Measurements from ENCODE around the gene TXNRD2. TPM values are rescaled to one million over a fixed set of nuclear protein-coding genes. Genes with fewer than 3 reads are reported as not detected.
"Not testable (repeated sequence)": the region's sequence is repeated elsewhere in the genome, so short reads cannot be mapped to it uniquely, and the experiment has no call there.

The TXNRD2 gene
- total RNA-seq, 3 donors from 2014 or later (not counting 1 experiment from before 2014, with no cell fraction given): 23.5 to 37.3 (median 24.4) TPM

DNA sequence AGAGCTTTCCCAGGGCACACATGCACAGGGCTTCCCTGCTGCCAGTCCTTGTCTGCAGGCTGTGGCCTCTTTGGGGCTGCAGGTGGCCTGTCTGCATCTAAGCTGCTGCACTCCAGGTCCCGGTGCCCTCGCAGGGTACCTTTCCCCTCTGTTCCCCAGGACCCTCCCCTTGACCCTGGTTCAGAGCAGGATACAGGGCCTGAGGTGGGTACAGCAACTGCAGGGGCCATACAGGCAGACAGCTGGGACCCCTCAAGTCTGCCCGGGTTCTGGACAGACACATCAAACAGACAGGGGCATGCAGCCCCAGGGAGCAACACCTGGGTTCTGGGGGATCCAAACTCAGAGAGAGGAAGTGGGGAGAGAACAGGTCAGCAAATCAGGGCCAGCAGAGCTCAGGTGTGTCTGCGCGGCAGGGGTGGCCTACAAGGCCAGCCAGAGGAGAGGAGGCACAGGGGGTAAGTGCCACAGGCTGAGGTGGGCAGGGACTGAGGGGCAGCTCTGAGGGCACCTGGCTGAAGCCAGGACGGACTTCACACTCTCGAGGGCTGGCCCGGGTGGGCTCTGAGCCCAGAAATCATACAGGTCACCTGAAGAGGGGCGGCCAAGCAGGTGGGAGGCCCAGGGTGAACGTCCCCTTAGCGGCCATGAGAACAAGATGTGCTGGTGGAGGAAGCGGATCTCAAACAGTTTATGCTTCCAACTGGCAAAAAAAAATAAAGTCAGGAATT is 29.9 kb downstream of the TXNRD2 start:
- no peaks in the 10 kb centered on the region for H3K27me3 Mint-ChIP-seq (ENCODE audit: low read depth in 2 of 2)
- H3K9me3 ChIP-seq (ENCODE audit: control insufficient read depth, insufficient read depth, low read length): no peaks in the 10 kb centered on the region
- H3K4me1 ChIP-seq (ENCODE audit: control insufficient read depth, insufficient read depth, low read length): no peaks in the 10 kb centered on the region
- H3K4me3 Mint-ChIP-seq: no peak overlapping the region
- WGBS (ENCODE audit: insufficient coverage): 97% methylated on average over 12 of the region's 12 CpGs
- peaks cover 34% of the 10 kb centered on the region for H3K36me3 ChIP-seq (ENCODE audit: control insufficient read depth, insufficient read depth, low read length)
- no peak overlapping the region for H3K4me3 ChIP-seq (ENCODE audit: low read length)
- intact Hi-C loops (cut with micrococcal nuclease): no loop called here
- no peaks in the 10 kb centered on the region for H3K9me3 Mint-ChIP-seq
- H3K36me3 Mint-ChIP-seq: peaks cover 13% of the 10 kb centered on the region
- H3K4me1 Mint-ChIP-seq: peaks cover 6 to 8% of the 10 kb centered on the region in 2 donors
- no peak for ATAC-seq
- TF ChIP-seq, protein P1, sequence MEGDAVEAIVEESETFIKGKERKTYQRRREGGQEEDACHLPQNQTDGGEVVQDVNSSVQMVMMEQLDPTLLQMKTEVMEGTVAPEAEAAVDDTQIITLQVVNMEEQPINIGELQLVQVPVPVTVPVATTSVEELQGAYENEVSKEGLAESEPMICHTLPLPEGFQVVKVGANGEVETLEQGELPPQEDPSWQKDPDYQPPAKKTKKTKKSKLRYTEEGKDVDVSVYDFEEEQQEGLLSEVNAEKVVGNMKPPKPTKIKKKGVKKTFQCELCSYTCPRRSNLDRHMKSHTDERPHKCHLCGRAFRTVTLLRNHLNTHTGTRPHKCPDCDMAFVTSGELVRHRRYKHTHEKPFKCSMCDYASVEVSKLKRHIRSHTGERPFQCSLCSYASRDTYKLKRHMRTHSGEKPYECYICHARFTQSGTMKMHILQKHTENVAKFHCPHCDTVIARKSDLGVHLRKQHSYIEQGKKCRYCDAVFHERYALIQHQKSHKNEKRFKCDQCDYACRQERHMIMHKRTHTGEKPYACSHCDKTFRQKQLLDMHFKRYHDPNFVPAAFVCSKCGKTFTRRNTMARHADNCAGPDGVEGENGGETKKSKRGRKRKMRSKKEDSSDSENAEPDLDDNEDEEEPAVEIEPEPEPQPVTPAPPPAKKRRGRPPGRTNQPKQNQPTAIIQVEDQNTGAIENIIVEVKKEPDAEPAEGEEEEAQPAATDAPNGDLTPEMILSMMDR (IDR thresholded peaks at IDR 0.05): no peak
- H3K27ac Mint-ChIP-seq: no peak overlapping the region
- no peak for DNase-seq
- H3K27ac ChIP-seq (ENCODE audit: low read length): no peak overlapping the region
- no peaks in the 10 kb centered on the region for H3K27me3 ChIP-seq (ENCODE audit: control insufficient read depth, insufficient read depth, low read length)

DNA sequence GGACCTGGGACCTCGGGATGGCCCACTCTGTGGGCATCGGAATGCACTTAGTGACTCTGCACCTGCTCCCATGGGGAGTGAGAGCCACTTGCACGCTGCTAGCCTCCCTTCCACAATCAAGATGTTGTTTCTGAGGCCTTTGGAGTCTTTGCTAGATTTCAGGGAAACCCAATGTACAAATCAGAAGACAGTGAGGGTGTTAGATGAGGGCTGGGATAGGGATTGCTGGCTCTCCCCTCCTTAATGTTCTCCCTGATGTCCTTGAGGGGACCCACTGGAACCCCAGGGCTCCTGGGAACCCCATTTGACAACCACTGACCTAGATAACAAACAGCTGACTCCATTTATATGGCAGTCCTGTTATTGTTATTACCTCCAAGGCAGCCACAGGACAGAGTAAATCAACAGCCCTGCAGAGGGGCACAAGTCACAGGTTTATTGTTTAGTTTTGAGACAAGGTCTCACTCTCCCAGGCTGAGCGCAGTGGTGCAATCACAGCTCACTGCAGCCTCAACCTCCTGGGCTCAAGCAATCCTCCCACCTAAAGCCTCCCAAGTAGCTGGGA is 31.4 kb downstream of the TXNRD2 start:
- no peaks in the 10 kb centered on the region for H3K9me3 Mint-ChIP-seq
- H3K9me3 ChIP-seq (ENCODE audit: control insufficient read depth, insufficient read depth, low read length): no peaks in the 10 kb centered on the region
- H3K4me3 ChIP-seq (ENCODE audit: low read length): no peak overlapping the region
- H3K4me3 Mint-ChIP-seq: no peak overlapping the region
- peaks cover 28% of the 10 kb centered on the region for H3K36me3 ChIP-seq (ENCODE audit: control insufficient read depth, insufficient read depth, low read length)
- H3K4me1 ChIP-seq (ENCODE audit: control insufficient read depth, insufficient read depth, low read length): no peaks in the 10 kb centered on the region
- intact Hi-C loops (cut with micrococcal nuclease): loop anchor here (1.0 kb wide), 1 partner anchor 180 kb away; no protein-coding TSS in a partner anchor
- ATAC-seq (no peak), DNase-seq (no peak)
- no peaks in the 10 kb centered on the region for H3K27me3 Mint-ChIP-seq (ENCODE audit: low read depth in 2 of 2)
- H3K27me3 ChIP-seq (ENCODE audit: control insufficient read depth, insufficient read depth, low read length): no peaks in the 10 kb centered on the region
- H3K4me1 Mint-ChIP-seq: peaks cover 6 to 8% of the 10 kb centered on the region in 2 donors
- TF ChIP-seq, protein P1 (IDR thresholded peaks at IDR 0.05): peak; percentile 22
- peak overlapping the region; percentile 61 to 83 for H3K27ac Mint-ChIP-seq
- peaks cover 13% of the 10 kb centered on the region for H3K36me3 Mint-ChIP-seq
- no peak overlapping the region for H3K27ac ChIP-seq (ENCODE audit: low read length)
- 44% methylated on average over 4 of the region's 4 CpGs for WGBS (ENCODE audit: insufficient coverage)

DNA sequence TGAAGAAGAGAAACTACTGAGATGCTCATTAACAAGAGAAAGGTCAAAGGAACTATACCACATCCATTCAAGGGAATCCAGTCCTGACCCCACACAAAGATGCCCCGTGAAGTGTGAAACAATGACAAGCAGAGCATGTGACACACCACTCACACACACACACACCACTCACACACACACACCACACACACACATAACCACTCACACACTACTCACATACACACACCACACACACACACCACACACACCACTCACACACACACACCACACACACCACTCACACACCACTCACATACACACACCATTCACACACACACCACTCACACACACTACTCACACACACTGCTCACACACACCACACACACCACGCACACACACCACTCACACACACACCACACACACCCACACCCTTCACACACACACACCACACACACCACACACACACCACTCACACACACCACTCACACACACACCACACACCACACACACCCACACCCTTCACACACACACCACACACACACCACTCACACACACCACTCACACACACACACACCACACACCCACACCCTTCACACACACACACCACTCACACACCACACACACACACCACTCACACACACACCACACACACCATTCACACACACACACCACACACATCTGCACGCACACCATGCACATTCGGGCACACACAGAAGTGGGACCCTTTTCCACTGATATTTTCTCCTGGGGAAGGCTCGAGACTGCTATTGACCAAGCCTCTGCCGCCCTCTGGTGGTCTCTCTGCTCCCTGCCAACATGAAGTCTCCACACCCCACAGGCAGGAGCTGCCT is 32.1 kb downstream of the TXNRD2 start:
- Histone ChIP-seq H3K27me3 (ENCODE audit: control insufficient read depth, insufficient read depth, low read length) (no peaks in the 10 kb centered on the region), H3K9me3 (ENCODE audit: control insufficient read depth, insufficient read depth, low read length) (no peaks in the 10 kb centered on the region), H3K4me1 (ENCODE audit: control insufficient read depth, insufficient read depth, low read length) (no peaks in the 10 kb centered on the region), H3K27ac (ENCODE audit: low read length) (no peak overlapping the region), H3K4me3 (ENCODE audit: low read length) (no peak overlapping the region), H3K36me3 (ENCODE audit: control insufficient read depth, insufficient read depth, low read length) (peaks cover 22% of the 10 kb centered on the region)
- Mint-ChIP-seq H3K27ac (peak overlapping the region; percentile 61 to 83), H3K9me3 (no peaks in the 10 kb centered on the region), H3K4me1 (peaks cover 6 to 8% of the 10 kb centered on the region in 2 donors), H3K27me3 (ENCODE audit: low read depth in 2 of 2) (no peaks in the 10 kb centered on the region), H3K4me3 (no peak overlapping the region), H3K36me3 (peaks cover 10% of the 10 kb centered on the region)
- intact Hi-C loops (cut with micrococcal nuclease): loop anchor here (1.0 kb wide), 1 partner anchor 179 kb away; no protein-coding TSS in a partner anchor
- peak; percentile 84 to 96 (median 92) for ATAC-seq
- peak; percentile 73 to 90 for DNase-seq
- 23% methylated on average over 6 of the region's 6 CpGs for WGBS (ENCODE audit: insufficient coverage)
- TF ChIP-seq, protein P1 (IDR thresholded peaks at IDR 0.05): peak; percentile 68

DNA sequence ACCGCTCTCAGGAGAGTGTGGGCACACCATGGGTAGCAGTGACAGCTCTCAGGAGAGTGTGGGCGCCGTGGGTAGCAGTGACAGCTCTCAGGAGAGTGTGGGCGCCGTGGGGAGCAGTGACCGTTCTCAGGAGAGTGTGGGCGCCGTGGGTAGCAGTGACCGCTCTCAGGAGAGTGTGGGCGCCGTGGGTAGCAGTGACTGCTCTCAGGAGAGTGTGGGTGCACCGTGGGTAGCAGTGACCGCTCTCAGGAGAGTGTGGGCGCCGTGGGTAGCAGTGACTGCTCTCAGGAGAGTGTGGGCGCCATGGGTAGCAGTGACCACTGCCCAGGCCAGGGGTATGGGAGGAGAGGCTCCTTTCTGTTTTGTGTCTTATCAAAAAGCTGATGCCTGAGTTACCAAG is 33.7 kb downstream of the TXNRD2 start:
- H3K4me3 Mint-ChIP-seq; H3K4me1 ChIP-seq (ENCODE audit: control insufficient read depth, insufficient read depth, low read length); H3K4me1 Mint-ChIP-seq; H3K4me3 ChIP-seq (ENCODE audit: low read length); H3K36me3 Mint-ChIP-seq; H3K9me3 Mint-ChIP-seq; intact Hi-C loops (cut with micrococcal nuclease); DNase-seq; H3K27ac Mint-ChIP-seq; H3K27me3 ChIP-seq (ENCODE audit: control insufficient read depth, insufficient read depth, low read length); H3K9me3 ChIP-seq (ENCODE audit: control insufficient read depth, insufficient read depth, low read length); H3K27me3 Mint-ChIP-seq (ENCODE audit: low read depth in 2 of 2); H3K27ac ChIP-seq (ENCODE audit: low read length); ATAC-seq: not testable (repeated sequence)
- peaks cover 11% of the 10 kb centered on the region for H3K36me3 ChIP-seq (ENCODE audit: control insufficient read depth, insufficient read depth, low read length)
- 81% methylated on average over 16 of the region's 16 CpGs for WGBS (ENCODE audit: insufficient coverage)

DNA sequence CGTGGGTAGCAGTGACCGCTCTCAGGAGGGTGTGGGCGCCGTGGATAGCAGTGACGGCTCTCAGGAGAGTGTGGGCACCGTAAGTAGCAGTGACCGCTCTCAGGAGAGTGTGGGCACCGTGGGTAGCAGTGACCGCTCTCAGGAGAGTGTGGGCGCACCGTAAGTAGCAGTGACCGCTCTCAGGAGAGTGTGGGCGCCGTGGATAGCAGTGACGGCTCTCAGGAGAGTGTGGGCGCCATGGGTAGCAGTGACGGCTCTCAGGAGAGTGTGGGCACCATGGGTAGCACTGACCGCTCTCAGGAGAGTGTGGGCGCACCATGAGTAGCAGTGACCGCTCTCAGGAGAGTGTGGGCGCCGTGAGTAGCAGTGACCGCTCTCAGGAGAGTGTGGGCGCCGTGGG is 34.8 kb downstream of the TXNRD2 start:
- H3K4me3 Mint-ChIP-seq; H3K27ac Mint-ChIP-seq; H3K36me3 ChIP-seq (ENCODE audit: control insufficient read depth, insufficient read depth, low read length); H3K27ac ChIP-seq (ENCODE audit: low read length); H3K27me3 ChIP-seq (ENCODE audit: control insufficient read depth, insufficient read depth, low read length); DNase-seq; H3K9me3 Mint-ChIP-seq; H3K4me1 Mint-ChIP-seq; ATAC-seq; H3K4me3 ChIP-seq (ENCODE audit: low read length); H3K27me3 Mint-ChIP-seq (ENCODE audit: low read depth in 2 of 2); H3K4me1 ChIP-seq (ENCODE audit: control insufficient read depth, insufficient read depth, low read length); H3K36me3 Mint-ChIP-seq; H3K9me3 ChIP-seq (ENCODE audit: control insufficient read depth, insufficient read depth, low read length); intact Hi-C loops (cut with micrococcal nuclease): not testable (repeated sequence)
- WGBS (ENCODE audit: insufficient coverage): 88% methylated on average over 25 of the region's 25 CpGs
